Right kidney (tissue), 1 donor: Measurements from ENCODE around the gene KDM4C.

Experiments
- DNase-seq: peaks from one replicate; pipeline ENCODE4 v3.0.0-alpha.2; 2016

KDM4C gene

DNA sequence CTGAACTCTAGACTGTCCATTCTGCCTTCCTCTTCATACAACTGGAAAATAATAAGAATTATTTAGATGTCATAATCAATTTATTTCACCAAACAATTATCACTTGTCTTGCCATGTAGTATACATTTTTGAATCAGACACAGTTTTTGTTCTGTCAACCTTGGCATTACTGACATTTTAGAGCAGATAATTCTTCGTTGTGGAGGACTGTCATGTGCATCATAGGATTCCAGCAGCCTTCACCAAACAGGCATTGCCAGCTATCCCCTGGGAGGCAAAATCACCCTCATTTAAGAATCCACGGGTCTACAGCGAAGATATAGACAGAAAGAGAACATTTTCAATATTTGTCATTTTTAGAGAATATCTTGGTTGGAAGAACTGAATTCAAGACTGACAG, 293.9 kb downstream of the KDM4C start:
- DNase-seq = no peak

GRCh38 chr9:7053903-7054302, 296.1 kb downstream of the KDM4C start:
- DNase-seq = no peak

GRCh38 chr9:7055171-7055903, 297.6 kb downstream of the KDM4C start:
- no peak for DNase-seq

DNA sequence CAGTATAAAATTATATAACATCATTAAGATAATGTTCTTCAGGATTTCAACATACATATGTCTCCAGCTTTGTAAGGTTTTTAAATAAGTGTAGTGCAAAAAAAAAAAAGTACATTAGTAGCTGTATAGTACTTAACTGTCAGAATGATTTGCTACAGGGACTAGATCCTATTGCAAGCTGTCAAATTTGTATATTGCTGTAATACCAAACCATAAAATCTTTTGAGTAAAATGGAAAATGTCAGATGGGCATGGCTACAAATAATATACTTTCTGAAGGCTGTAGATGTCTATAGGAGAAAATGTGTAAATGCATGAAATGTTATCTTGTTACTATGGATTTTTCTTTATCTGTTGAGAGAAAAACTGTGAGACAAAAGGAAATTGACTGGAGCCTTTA, 298.5 kb downstream of the KDM4C start:
- DNase-seq = no peak

- DNase-seq = no peak
These were observed 300.7 kb downstream of the KDM4C start for GRCh38 chr9:7058473-7058872.

GRCh38 chr9:7067169-7067568, 309.4 kb downstream of the KDM4C start:
- DNase-seq = no peak

- no peak for DNase-seq
These were observed 314.1 kb downstream of the KDM4C start for GRCh38 chr9:7071916-7072315.

DNA sequence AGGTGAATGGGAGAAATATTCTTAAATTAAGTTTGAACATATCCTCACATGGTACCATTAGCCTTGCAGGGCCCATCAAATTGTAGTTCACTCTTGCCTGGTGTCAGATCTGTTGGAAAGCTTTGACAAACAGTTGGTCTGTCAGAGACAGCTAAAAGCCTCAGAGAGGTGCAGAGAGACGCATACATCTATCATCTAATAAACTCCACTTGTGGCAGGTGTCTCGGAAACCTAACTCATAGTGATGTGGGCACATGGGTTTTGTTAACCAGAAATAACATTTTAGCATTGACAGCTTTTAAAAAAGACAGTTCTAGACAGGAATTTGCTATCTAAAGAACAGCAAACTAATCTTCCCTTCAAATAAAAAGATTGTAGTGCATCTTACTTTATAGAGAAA, 315.9 kb downstream of the KDM4C start:
- no peak for DNase-seq

DNA sequence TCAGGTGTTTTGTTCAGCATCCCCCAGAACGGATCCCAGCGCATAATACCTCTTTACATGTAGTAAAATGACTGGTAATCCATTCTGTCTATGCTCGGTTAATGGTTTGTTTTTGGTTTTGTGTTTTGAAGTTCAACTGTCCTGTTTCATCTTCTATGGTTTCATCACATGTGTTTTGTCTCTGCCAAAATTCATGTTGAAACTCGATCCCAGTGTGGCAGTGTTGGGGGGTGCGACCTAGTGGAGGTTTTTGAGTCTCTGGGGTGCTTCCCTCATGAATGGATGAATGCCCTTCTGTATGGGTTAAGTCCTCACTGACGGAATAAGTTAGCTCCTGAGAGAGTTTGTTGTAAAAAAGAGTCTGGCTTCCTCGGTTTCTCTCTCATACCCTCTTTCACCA, 317.4 kb downstream of the KDM4C start:
- DNase-seq = no peak

- no peak for DNase-seq
These were observed 321.3 kb downstream of the KDM4C start for GRCh38 chr9:7079051-7079450.

DNA sequence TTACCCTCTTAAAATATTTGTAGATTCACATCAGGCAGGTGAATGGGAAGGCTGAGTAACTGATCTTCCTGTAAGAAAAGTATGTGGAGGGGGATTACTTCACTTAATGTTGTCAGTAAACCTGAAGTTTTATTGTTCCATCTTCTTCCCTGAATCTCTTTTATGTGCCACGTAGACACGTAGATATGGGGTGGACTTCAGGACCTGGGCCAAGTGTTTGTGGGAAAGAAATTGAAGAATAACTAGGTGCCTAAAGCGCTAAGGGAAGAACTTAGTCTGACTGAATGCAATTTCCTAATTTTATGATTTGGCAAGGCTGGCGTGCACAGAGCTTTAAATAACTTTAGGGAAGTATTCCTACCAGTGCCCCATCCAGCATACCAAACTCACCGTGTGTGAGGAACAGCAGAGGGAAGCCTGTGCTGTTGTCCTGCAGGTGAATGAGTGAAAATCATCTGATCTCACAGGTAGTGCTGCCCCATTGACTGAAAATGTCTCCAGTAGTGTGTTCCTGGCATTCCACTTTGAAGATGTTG, 323.4 kb downstream of the KDM4C start:
- DNase-seq = no peak

DNA sequence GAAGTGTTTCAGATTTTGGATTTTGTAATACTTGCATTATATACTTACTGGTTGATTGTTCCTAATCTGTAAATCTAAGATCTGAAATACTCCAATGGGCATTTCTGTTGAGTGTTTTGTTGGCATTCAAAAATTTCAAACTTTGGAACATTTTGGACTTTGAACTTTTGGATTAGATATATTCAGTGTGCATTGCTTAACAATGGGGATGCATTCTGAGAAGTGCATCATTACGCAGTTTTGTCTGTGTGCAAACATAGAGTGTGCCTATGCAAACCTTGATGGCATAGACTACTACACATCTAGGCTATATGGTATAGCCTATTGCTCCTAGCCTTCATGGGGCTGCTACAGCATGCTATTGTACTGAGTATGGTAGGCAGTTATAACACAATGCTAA, 325.4 kb downstream of the KDM4C start:
- DNase-seq = no peak

DNA sequence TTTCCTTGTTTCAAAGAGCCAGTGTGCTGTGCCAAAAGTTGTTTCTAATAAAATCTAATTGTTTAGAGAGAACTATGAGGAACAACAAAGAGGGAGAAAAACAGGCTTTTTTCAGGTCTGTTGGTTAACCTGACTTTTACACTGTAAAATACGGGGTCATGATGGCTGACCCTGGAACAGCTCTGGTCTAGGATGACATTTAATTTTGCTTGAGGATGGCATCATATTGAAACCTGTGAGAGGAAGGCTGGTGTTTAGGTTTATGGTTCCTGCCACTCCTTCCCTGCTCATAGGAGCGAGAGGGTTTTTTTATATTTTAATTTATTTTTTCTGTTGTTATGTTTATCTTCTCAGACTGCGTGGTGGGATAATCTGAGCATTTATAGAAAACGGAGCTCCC, 327.6 kb downstream of the KDM4C start:
- DNase-seq = no peak

GRCh38 chr9:7086389-7086788, 328.6 kb downstream of the KDM4C start:
- DNase-seq = no peak

GRCh38 chr9:7088611-7089010, 330.8 kb downstream of the KDM4C start:
- DNase-seq = no peak

DNA sequence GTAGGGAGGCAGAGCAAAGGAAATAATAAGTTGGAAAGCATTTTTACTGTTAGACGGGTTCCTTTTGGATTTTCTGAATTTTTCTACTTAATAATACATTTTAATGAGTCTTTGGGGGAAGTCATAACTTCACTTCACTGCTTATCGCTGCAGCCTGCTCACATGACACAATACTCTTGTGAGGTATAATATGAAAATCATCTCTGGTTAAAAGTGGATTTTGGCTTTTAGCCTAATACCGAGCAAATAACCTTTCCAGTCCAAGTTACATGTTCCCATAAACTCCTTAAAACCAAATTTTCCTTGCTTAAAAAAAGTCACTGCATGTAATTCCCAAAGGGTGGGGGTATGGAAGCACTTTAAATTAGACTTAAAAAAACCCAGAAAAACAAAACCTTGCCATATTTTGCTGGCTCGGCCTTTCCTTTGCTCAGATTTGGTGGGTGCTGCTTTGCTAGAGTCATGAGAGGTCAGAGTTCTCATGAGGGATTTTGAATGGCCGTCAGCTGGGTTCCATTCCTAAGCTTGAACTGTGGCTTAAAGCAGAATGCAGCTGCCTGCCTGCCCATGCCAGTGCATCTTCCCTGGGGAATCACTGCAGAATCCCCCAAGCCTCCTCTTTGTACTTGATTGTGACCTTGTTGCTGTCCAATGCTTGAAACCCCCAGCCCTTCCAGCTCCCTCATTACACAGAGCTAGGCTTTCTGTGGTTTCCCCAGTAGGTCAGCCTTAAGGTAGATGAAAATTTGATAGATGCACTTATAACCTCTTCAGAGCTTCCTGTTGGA, 331.8 kb downstream of the KDM4C start:
- no peak for DNase-seq

DNA sequence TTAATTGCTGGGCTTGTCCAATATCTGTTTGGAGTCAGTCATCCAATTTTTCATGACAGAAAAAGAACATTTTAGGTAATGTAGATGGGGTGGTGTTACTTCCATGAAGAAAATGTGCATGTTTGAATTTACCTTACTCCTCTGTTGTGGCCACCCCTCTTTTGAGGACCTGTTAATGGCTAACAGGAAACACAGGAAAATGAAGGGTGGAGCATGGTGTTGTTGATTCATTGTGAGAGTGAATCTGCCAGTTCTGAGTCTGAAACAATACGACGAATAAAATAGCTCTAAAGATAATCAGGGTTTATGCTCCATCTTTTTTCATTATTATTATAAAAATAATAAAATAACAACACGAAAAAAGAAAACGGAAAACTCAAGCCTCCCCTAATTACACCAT, 335.3 kb downstream of the KDM4C start:
- no peak for DNase-seq

- no peak for DNase-seq
These were observed 336.3 kb downstream of the KDM4C start for GRCh38 chr9:7094052-7094451.

DNA sequence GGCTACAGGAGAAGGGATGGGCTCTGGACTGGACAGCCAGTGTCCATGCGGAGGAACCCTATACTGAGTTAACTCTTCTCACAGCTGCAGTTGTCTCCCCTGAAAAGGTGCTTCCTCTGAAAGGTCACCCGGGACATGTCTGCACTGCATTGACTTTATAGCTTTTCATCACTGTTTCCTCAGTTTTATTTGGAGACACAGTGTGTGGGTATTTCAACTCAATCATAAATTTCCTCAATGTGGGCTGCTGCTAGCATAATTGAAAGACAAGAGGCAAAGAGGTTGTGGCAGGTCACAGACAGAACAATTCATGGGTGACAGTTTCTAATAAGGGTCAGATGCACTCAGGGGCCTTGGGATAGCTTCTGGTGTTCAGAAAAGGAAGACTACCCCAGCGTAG, 336.8 kb downstream of the KDM4C start:
- DNase-seq = no peak

DNA sequence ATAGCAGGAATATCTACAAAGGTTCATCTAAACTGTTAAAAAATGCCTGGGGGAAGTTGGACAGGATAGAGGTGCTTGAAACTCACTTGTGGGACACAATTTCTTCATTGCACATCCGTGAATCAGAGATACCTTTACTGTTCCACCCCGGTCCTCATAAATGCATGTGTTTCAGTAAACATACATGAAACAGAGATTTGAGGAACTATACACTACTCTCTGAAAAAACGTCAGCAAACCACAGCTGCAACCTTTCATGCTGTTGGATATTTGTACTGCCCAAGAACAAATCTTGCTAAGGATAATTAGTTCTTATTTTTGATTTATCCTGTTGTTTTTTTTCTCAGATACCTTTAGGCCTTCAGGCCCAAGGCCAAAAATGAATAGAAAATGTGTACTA, 337.3 kb downstream of the KDM4C start:
- no peak for DNase-seq

DNA sequence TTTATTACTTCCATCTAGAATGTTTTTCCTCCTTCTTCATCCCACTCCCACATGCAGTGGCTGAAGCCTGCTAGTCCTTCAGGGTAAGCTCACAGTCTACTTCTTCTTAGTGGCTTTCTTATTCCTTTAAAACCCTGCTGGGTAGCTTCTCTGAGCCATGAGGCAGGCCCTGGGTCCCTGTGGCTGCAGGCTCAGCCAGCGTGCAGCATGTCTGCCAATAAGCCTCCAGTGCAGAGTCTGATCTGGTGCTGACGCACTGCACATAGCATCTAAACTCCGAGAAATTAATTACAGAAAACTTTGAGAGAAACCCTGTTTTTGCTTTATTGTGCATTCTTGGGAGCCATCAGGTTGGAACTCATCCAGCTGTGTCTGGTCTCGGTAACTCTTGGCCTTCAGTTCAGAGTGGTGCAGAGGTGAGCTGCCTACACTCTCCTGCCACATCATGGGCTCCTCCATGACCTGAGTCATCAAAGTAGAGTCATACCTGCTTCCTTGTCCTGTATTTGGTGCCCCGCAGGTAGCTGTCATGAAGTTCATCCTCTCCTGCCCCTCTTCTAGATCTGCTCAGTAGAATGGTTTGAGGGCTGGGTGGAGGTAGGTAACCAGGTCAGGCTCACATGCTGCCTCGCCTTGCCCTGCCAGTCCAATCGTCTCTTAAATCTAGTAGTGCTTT, 339.4 kb downstream of the KDM4C start:
- DNase-seq = no peak

DNA sequence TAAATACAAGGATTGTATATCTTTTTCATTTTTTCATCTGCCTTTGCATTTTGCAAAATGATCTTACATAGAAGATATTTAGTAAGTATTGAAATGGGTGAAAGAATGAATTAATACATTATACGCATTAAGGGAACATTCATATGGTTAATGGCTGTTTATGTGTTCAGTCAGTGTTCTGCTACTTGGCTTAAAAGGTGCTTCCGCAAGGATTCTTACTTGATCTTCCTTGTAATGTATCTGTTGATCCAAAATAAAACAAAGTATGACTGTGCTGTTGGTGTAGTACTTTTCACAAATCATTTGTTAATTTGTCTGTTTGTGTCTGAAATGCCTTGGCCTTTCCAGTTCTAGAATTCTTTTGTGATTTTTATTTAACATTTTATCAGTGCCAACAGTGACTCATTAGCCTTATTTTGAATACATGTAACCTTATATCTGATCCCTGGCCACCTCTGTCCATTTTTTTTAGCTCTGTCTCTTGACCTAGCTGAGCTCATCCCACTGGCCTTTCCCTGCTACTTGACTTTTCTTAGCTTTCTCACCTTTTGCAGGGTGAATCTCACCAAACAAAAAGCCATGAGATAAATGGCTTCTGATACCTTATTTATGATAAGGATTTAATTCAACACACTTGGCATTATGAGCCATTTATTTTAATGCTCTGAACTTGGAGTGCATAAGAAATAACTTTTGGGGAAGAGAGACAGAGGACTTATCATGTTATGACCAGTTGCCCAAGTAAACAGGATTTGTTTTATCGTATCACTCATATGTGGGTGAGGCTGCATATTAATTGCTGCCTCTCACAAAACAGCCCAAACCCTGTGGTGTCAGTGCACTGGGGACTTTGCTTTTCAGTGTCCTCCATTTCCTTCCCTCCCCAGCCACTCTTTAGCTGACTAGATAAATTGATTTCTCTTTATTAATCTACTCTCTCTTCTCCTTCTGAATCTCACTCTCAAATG, 340.3 kb downstream of the KDM4C start:
- DNase-seq = no peak
